Nephron (organoid): ENCODE results near the gene MYOC.
A peak's percentile ranks its signal among the peaks of the same experiment; 100 is the strongest.
"Not testable (repeated sequence)": the region's sequence is repeated elsewhere in the genome, so short reads cannot be mapped to it uniquely, and the experiment has no call there.

Source experiments
- H3K27ac Mint-ChIP-seq, 3 experiments: 2 replicates each; pipeline ENCODE4 v1.8.0; 2020; ENCODE audit warnings: mixed read lengths in 3 of 3, mild to moderate bottlenecking in 2 of 3, moderate library complexity in 1 of 3
- H3K27me3 Mint-ChIP-seq: 2 replicates; pipeline ENCODE4 v1.8.0; 2021; ENCODE audit warnings: low read depth, mild to moderate bottlenecking, moderate library complexity, mixed read lengths
- H3K36me3 Mint-ChIP-seq: 2 replicates; pipeline ENCODE4 v1.8.0; 2020; ENCODE audit warnings: low read depth, mixed read lengths
- H3K4me1 Mint-ChIP-seq: 2 replicates; pipeline ENCODE4 v1.8.0; 2020; ENCODE audit warnings: mixed read lengths
- H3K4me3 Mint-ChIP-seq, 3 experiments: 2 replicates each; pipeline ENCODE4 v1.8.0; 2020; ENCODE audit warnings: mild to moderate bottlenecking in 3 of 3, mixed read lengths in 3 of 3, moderate library complexity in 2 of 3
- H3K9me3 Mint-ChIP-seq: 2 replicates; pipeline ENCODE4 v1.8.0; 2020; ENCODE audit warnings: mixed read lengths
- CTCF ChIP-seq, 3 experiments: fragments of 200-600 bp; sonication (generic); IDR thresholded peaks; one replicate each; pipeline ENCODE4 v1.5.0; 2021; ENCODE audit warnings: antibody characterized with exemption in 3 of 3; ENCODE audit not compliant: unreplicated experiment in 3 of 3

Gene MYOC

GRCh38 chr1:171616586-171616985, 35.9 kb downstream of the MYOC start:
- H3K27me3 Mint-ChIP-seq: no peaks in the 10 kb centered on the region
- H3K9me3 Mint-ChIP-seq: no peaks in the 10 kb centered on the region
- no peak overlapping the region for H3K4me3 Mint-ChIP-seq
- H3K4me1 Mint-ChIP-seq: no peaks in the 10 kb centered on the region
- no peaks in the 10 kb centered on the region for H3K36me3 Mint-ChIP-seq
- no peak for TF ChIP-seq CTCF (IDR thresholded peaks at IDR 0.05; ENCODE audit: unreplicated experiment in 3 of 3)
- no peak overlapping the region for H3K27ac Mint-ChIP-seq

GRCh38 chr1:171615122-171615906, 37.2 kb downstream of the MYOC start:
- peak overlapping the region in 1 of 3 experiments; percentile 24 for H3K27ac Mint-ChIP-seq
- not testable (repeated sequence) for H3K4me1 Mint-ChIP-seq, H3K9me3 Mint-ChIP-seq, H3K4me3 Mint-ChIP-seq, H3K27me3 Mint-ChIP-seq, H3K36me3 Mint-ChIP-seq

- Mint-ChIP-seq H3K27me3 (no peaks in the 10 kb centered on the region), H3K4me1 (no peaks in the 10 kb centered on the region), H3K9me3 (no peaks in the 10 kb centered on the region), H3K36me3 (no peaks in the 10 kb centered on the region), H3K4me3 (no peak overlapping the region), H3K27ac (no peak overlapping the region)
- no peak for TF ChIP-seq CTCF (IDR thresholded peaks at IDR 0.05; ENCODE audit: unreplicated experiment in 3 of 3)
These were observed 39.2 kb downstream of the MYOC start for GRCh38 chr1:171613282-171613681.

GRCh38 chr1:171611306-171611705, 41.2 kb downstream of the MYOC start:
- H3K27ac Mint-ChIP-seq: no peak overlapping the region
- no peak for TF ChIP-seq CTCF (IDR thresholded peaks at IDR 0.05; ENCODE audit: unreplicated experiment in 3 of 3)
- no peaks in the 10 kb centered on the region for H3K27me3 Mint-ChIP-seq

GRCh38 chr1:171610385-171610784, 42.1 kb downstream of the MYOC start:
- Mint-ChIP-seq H3K4me1 (no peaks in the 10 kb centered on the region), H3K27ac (no peak overlapping the region), H3K27me3 (no peaks in the 10 kb centered on the region), H3K9me3 (no peaks in the 10 kb centered on the region), H3K4me3 (no peak overlapping the region), H3K36me3 (no peaks in the 10 kb centered on the region)
- no peak for TF ChIP-seq CTCF (IDR thresholded peaks at IDR 0.05; ENCODE audit: unreplicated experiment in 3 of 3)

More at GRCh38 chr1:171611306-171611705, 41.2 kb downstream of the MYOC start:
- H3K36me3 Mint-ChIP-seq: no peaks in the 10 kb centered on the region
- H3K9me3 Mint-ChIP-seq: no peaks in the 10 kb centered on the region
- no peak overlapping the region for H3K4me3 Mint-ChIP-seq
- no peaks in the 10 kb centered on the region for H3K4me1 Mint-ChIP-seq

- Mint-ChIP-seq H3K36me3 (no peaks in the 10 kb centered on the region), H3K9me3 (no peaks in the 10 kb centered on the region), H3K27ac (peak overlapping the region; percentile 93 to 96 (median 95)), H3K4me3 (no peak overlapping the region), H3K4me1 (no peaks in the 10 kb centered on the region), H3K27me3 (no peaks in the 10 kb centered on the region)
- TF ChIP-seq CTCF (IDR thresholded peaks at IDR 0.05; ENCODE audit: unreplicated experiment in 3 of 3): no peak
These were observed 46.0 kb downstream of the MYOC start for GRCh38 chr1:171606402-171606941.

GRCh38 chr1:171603042-171603441, 49.4 kb downstream of the MYOC start:
- not testable (repeated sequence) for H3K27me3 Mint-ChIP-seq, H3K9me3 Mint-ChIP-seq, H3K36me3 Mint-ChIP-seq, H3K4me1 Mint-ChIP-seq, H3K4me3 Mint-ChIP-seq
- H3K27ac Mint-ChIP-seq: peak overlapping the region in 1 of 3 experiments; percentile 41
